ENCODE measurements around the gene LLGL2. TPM values are rescaled to one million over a fixed set of nuclear protein-coding genes. Genes with fewer than 3 reads are reported as not detected.

Gene LLGL2
- total RNA-seq, 5 donors from 2014 or later (not counting 1 experiment from before 2014, with no cell fraction given): 31.2 to 75.7 (median 53.4) TPM

DNA sequence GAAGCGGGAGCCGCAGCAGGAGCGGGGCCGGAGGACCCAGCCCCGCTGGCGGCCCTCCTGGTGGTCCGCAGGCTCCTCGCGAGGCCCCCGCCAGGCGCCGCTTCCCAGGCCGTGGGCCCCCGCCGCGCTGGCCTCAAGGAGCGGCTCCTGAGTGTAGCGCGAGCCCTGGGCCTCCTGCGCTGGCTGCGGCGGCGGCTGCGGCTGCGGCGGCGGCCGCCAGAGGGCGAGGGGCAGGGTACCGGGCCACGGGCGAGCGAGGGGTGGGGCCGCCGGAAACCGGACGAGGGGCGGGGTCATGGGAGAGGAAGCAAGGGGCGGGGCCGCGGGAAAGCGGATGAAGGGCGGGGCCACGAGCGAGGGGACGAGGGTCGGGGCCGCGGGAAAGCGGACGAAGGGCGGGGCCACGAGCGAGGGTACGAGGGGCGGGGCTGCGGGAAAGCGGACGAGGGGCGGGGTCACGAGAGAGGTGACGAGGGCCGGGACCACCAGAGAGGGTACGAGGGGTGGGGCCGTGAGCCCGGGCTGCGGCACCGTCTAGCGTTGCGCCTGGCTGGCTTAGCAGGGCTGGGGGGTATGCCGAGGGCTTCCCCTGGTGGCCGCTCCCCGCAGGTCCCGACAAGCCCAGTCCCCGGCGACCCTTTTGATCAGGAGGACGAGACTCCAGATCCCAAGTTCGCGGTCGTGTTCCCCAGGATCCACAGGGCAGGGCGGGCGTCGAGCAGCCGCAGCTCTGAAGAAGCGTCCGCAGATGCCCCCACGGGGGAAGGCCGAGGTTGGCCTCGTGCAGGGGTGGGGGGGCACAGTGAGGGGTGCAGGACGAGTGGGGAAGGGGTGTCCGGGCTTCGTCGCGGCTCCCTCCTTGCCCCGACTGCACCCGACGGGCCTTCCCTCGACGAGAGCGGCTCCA, 63.8 kb downstream of the LLGL2 start:
- H3K36me3 Mint-ChIP-seq: no peaks in the 10 kb centered on the region
- 18% methylated on average over 80 of the region's 100 CpGs for WGBS (ENCODE audit: insufficient coverage)
- POLR2A ChIA-PET: no interaction called here

DNA sequence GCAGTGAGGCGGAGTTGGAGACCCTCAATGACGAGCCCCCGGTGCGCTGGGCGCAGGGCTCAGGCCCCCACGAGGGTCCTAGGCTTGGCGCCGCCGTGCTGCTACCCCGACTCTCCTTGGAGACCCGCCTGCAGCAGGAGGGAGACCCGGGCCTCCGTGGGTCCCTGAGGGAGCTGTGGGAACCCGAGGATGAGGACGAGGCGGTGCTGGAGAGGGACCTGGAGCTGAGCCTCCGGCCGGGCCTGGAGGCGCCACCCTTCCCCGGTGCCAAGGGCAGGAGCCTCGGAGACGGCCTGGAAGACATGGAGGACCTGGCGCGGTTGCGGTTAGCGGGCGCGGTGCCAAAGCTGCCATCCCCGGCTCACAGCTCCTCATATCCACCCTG, 64.4 kb downstream of the LLGL2 start:
- H3K4me1 ChIP-seq (ENCODE audit: control insufficient read depth in 1 of 2, extremely low read depth in 1 of 2, insufficient read depth in 2 of 2, low read length in 2 of 2): peaks cover 3 to 30% of the 10 kb centered on the region in 2 experiments
- H3K36me3 ChIP-seq (ENCODE audit: control insufficient read depth in 2 of 2, extremely low read depth in 1 of 2, insufficient read depth in 1 of 2, low read length in 1 of 2): peaks cover 0 to 3% of the 10 kb centered on the region in 2 donors
- Mint-ChIP-seq H3K36me3 (no peaks in the 10 kb centered on the region), H3K27me3 (peaks cover 0 to 2% of the 10 kb centered on the region in 2 donors), H3K4me3 (peak overlapping the region in 1 of 3 donors; percentile 49), H3K4me1 (peaks cover 5 to 11% (median 5%) of the 10 kb centered on the region in 3 donors), H3K9me3 (no peaks in the 10 kb centered on the region), H3K27ac (no peak overlapping the region)
- POLR2A ChIA-PET: no interaction called here
- ATAC-seq (replicated peaks in 1 of 4) (no peak), DNase-seq (peak in 2 of 35 experiments; percentile 12 to 19)
- peaks cover 0 to 13% of the 10 kb centered on the region in 2 experiments for H3K27me3 ChIP-seq (replicated peaks in 1 of 2; ENCODE audit: control insufficient read depth in 2 of 2, extremely low read depth in 1 of 2, insufficient read depth in 2 of 2, low read length in 1 of 2)
- CTCF ChIA-PET: interaction anchor here (0.6 to 1.3 kb wide), 2 partner anchors 9 to 268 kb away, joined by 4 to 7 read pairs; no protein-coding TSS in a partner anchor
- peak overlapping the region in 1 of 2 donors; percentile 56 for H3K4me3 ChIP-seq (ENCODE audit: control insufficient read depth in 1 of 2, extremely low read depth in 1 of 2, low read length in 1 of 2)
- no peaks in the 10 kb centered on the region for H3K9me3 ChIP-seq
- WGBS (ENCODE audit: insufficient coverage): 88% methylated on average over 22 of the region's 29 CpGs
- H3K27ac ChIP-seq (ENCODE audit: low read length): no peak overlapping the region

More for the DNA sequence above, 63.8 kb downstream of the LLGL2 start:
- Mint-ChIP-seq H3K4me1 (peaks cover 5 to 11% (median 5%) of the 10 kb centered on the region in 3 donors), H3K9me3 (no peaks in the 10 kb centered on the region), H3K4me3 (peak overlapping the region; percentile 64 to 77 (median 73)), H3K27ac (peak overlapping the region in 1 of 2 donors; percentile 75), H3K27me3 (peaks cover 0 to 2% of the 10 kb centered on the region in 2 donors)
- ATAC-seq (replicated peaks in 1 of 4): peak; percentile 83 to 91 (median 86)
- Histone ChIP-seq H3K36me3 (ENCODE audit: control insufficient read depth in 2 of 2, extremely low read depth in 1 of 2, insufficient read depth in 1 of 2, low read length in 1 of 2) (peaks cover 0 to 3% of the 10 kb centered on the region in 2 donors), H3K4me1 (ENCODE audit: control insufficient read depth in 1 of 2, extremely low read depth in 1 of 2, insufficient read depth in 2 of 2, low read length in 2 of 2) (peaks cover 3 to 30% of the 10 kb centered on the region in 2 experiments), H3K9me3 (no peaks in the 10 kb centered on the region), H3K27me3 (replicated peaks in 1 of 2; ENCODE audit: control insufficient read depth in 2 of 2, extremely low read depth in 1 of 2, insufficient read depth in 2 of 2, low read length in 1 of 2) (peaks cover 0 to 13% of the 10 kb centered on the region in 2 experiments), H3K4me3 (ENCODE audit: control insufficient read depth in 1 of 2, extremely low read depth in 1 of 2, low read length in 1 of 2) (peak overlapping the region; percentile 56 to 72), H3K27ac (ENCODE audit: low read length) (no peak overlapping the region)
- peak; percentile 82 to 96 (median 92) for DNase-seq
- CTCF ChIA-PET: interaction anchor here in 1 of 2 donors (1.3 kb wide), 1 partner anchor 8 kb away, joined by 4 read pairs; no protein-coding TSS in a partner anchor

DNA sequence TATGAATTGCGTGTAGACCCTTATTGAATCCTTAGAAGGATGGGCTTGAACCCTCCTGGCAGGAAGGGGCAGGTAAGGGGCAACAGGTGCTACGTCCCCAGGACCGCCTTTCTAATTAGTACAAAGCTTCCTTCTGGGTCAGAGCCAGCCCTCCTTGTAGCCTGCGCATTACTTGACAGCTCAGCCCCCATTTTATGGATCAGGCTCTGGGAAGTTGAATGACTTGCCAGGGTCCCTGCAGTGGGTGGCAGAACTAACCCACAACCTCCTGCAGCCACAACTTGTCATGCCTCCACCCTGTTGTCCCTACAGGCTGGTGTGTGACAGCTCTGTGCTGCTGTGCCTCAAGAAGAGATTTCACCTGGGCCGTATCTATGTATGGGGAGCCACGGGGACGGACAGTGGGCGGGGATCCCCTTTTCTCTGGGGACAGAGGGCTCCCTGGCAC, 64.8 kb downstream of the LLGL2 start:
- DNase-seq: peak in 1 of 35 experiments; percentile 20
- no peak overlapping the region for H3K27ac Mint-ChIP-seq

DNA sequence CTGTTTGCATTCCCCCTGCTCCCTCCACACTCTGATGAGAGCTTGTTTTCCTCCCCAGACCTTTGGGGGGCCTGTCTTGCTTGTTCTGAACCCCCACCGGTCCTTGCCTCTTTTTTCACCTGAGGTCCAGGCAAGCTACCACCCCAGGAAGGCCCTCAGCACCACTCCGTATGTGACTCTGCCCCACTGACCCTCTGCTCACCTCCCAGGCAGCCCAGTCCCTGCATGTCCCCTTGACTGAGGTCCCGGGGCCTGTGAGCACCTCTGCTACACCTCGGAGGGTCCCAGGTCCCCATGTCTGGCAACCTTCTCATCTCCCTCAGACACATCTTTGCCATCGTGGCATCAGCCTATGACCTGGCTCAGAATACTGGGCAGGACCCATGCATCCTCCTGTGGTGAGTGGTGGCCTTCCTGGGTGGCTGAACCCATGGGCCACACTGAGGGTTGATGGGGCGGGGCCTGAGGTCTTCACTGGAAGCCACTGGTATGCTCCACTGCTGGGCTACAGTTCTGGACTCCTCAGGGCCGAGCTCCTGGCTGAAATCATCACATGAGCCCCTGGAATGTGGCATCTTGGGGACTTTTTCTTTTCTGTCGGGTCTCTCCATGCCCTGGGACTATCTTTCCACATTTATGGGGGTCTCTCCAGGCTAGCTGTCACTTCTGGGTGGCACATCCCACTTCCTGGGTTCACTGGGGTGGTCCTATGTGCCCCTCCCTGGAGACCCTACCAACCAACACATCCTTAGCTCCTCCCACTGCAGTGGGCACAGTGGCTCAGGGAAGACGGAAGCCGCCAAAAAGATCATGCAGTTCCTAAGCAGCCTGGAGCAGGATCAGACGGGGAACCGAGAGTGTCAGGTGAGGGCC, 65.6 kb downstream of the LLGL2 start:
- H3K27me3 Mint-ChIP-seq: peaks cover 0 to 2% of the 10 kb centered on the region in 2 donors
- 97% methylated on average over 11 of the region's 12 CpGs for WGBS (ENCODE audit: insufficient coverage)
- H3K4me3 Mint-ChIP-seq: peak overlapping the region in 2 of 3 donors; percentile 5 to 47
- peak overlapping the region; percentile 57 to 64 for H3K27ac Mint-ChIP-seq
- peaks cover 5 to 9% (median 5%) of the 10 kb centered on the region in 3 donors for H3K4me1 Mint-ChIP-seq
- DNase-seq (no peak), ATAC-seq (replicated peaks in 1 of 4) (no peak)
- Histone ChIP-seq H3K36me3 (ENCODE audit: control insufficient read depth in 2 of 2, extremely low read depth in 1 of 2, insufficient read depth in 1 of 2, low read length in 1 of 2) (peaks cover 0 to 3% of the 10 kb centered on the region in 2 donors), H3K4me3 (ENCODE audit: control insufficient read depth in 1 of 2, extremely low read depth in 1 of 2, low read length in 1 of 2) (no peak overlapping the region), H3K27me3 (replicated peaks in 1 of 2; ENCODE audit: control insufficient read depth in 2 of 2, extremely low read depth in 1 of 2, insufficient read depth in 2 of 2, low read length in 1 of 2) (peaks cover 0 to 13% of the 10 kb centered on the region in 2 experiments), H3K4me1 (ENCODE audit: control insufficient read depth in 1 of 2, extremely low read depth in 1 of 2, insufficient read depth in 2 of 2, low read length in 2 of 2) (peaks cover 3 to 30% of the 10 kb centered on the region in 2 experiments), H3K27ac (ENCODE audit: low read length) (no peak overlapping the region), H3K9me3 (no peaks in the 10 kb centered on the region)
- H3K36me3 Mint-ChIP-seq: no peaks in the 10 kb centered on the region
- H3K9me3 Mint-ChIP-seq: no peaks in the 10 kb centered on the region
- ChIA-PET POLR2A (interaction anchor here in 1 of 2 donors (0.6 kb wide), 1 partner anchor 291 kb away, joined by 3 read pairs; no protein-coding TSS in a partner anchor), CTCF (interaction anchor here in 1 of 2 donors (1.3 kb wide), 1 partner anchor 10 kb away, joined by 4 read pairs; no protein-coding TSS in a partner anchor)

More for the DNA sequence above, 64.8 kb downstream of the LLGL2 start:
- Mint-ChIP-seq H3K4me1 (peaks cover 5 to 11% (median 5%) of the 10 kb centered on the region in 3 donors), H3K36me3 (no peaks in the 10 kb centered on the region), H3K27me3 (peaks cover 0 to 2% of the 10 kb centered on the region in 2 donors), H3K9me3 (no peaks in the 10 kb centered on the region), H3K4me3 (peak overlapping the region in 1 of 3 donors; percentile 49)
- no peak for ATAC-seq (replicated peaks in 1 of 4)
- Histone ChIP-seq H3K4me3 (ENCODE audit: control insufficient read depth in 1 of 2, extremely low read depth in 1 of 2, low read length in 1 of 2) (no peak overlapping the region), H3K27me3 (replicated peaks in 1 of 2; ENCODE audit: control insufficient read depth in 2 of 2, extremely low read depth in 1 of 2, insufficient read depth in 2 of 2, low read length in 1 of 2) (peaks cover 0 to 13% of the 10 kb centered on the region in 2 experiments), H3K36me3 (ENCODE audit: control insufficient read depth in 2 of 2, extremely low read depth in 1 of 2, insufficient read depth in 1 of 2, low read length in 1 of 2) (peaks cover 0 to 3% of the 10 kb centered on the region in 2 donors), H3K27ac (ENCODE audit: low read length) (no peak overlapping the region), H3K4me1 (ENCODE audit: control insufficient read depth in 1 of 2, extremely low read depth in 1 of 2, insufficient read depth in 2 of 2, low read length in 2 of 2) (peaks cover 3 to 30% of the 10 kb centered on the region in 2 experiments), H3K9me3 (no peaks in the 10 kb centered on the region)
- POLR2A ChIA-PET: no interaction called here
- CTCF ChIA-PET: interaction anchor here (0.6 to 1.3 kb wide), 2 partner anchors 9 to 268 kb away, joined by 4 to 7 read pairs; no protein-coding TSS in a partner anchor
- WGBS (ENCODE audit: insufficient coverage): 83% methylated on average over 7 of the region's 8 CpGs

DNA sequence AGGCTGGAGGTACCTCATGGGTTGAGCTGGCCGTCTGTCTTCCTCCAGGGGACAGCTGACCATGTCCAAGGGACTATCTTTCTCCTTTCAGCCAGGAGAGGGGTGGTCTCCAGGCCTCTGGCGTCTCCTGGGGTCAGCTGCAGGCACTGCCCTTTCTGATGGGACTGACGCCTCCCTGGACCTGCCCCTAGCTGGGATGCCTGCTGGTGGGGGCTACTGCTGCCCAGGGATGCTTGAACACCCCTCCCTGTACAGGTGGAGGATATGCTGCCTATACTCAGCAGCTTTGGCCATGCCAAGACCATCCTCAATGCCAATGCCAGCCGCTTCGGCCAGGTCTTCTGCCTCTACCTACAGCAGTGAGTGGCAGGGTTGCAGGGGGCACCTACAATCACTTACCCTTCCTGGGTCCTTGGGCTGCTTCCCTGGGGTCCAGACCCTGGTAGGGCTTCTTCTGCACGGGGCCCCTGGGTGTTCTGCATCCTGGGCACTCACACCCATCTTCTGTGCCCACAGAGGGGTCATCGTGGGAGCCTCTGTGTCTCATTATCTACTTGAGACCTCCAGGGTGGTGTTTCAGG, 66.3 kb downstream of the LLGL2 start:
- 76% methylated on average over 5 of the region's 7 CpGs for WGBS (ENCODE audit: insufficient coverage)
- no peaks in the 10 kb centered on the region for H3K9me3 ChIP-seq
- H3K27ac ChIP-seq (ENCODE audit: low read length): no peak overlapping the region
- Mint-ChIP-seq H3K27me3 (no peaks in the 10 kb centered on the region), H3K27ac (no peak overlapping the region), H3K9me3 (no peaks in the 10 kb centered on the region), H3K36me3 (no peaks in the 10 kb centered on the region), H3K4me1 (peaks cover 5 to 8% (median 5%) of the 10 kb centered on the region in 3 donors), H3K4me3 (no peak overlapping the region)
- H3K4me1 ChIP-seq (ENCODE audit: control insufficient read depth in 1 of 2, extremely low read depth in 1 of 2, insufficient read depth in 2 of 2, low read length in 2 of 2): peaks cover 3 to 30% of the 10 kb centered on the region in 2 experiments
- DNase-seq (no peak), ATAC-seq (replicated peaks in 1 of 4) (no peak)
- H3K36me3 ChIP-seq (ENCODE audit: control insufficient read depth in 2 of 2, extremely low read depth in 1 of 2, insufficient read depth in 1 of 2, low read length in 1 of 2): peaks cover 0 to 3% of the 10 kb centered on the region in 2 donors
- peaks cover 0 to 13% of the 10 kb centered on the region in 2 experiments for H3K27me3 ChIP-seq (replicated peaks in 1 of 2; ENCODE audit: control insufficient read depth in 2 of 2, extremely low read depth in 1 of 2, insufficient read depth in 2 of 2, low read length in 1 of 2)
- ChIA-PET POLR2A (no interaction called here), CTCF (no interaction called here)
- no peak overlapping the region for H3K4me3 ChIP-seq (ENCODE audit: control insufficient read depth in 1 of 2, extremely low read depth in 1 of 2, low read length in 1 of 2)

Data from T-cell (primary cell).